ENCODE results near the gene TESMIN.

GRCh38 chr11:68774194-68774585, 22.9 kb upstream of the TESMIN start:
- TF ChIP-seq POLR2AphosphoS5 (IDR thresholded peaks at IDR 0.05) (no peak), POLR2A (IDR thresholded peaks at IDR 0.05) (no peak)

Measured in upper lobe of left lung (tissue), 4 donors.